Neural progenitor cell (in vitro differentiated cells): ENCODE data around the gene MOSMO. TPM values are rescaled to one million over a fixed set of nuclear protein-coding genes. Genes with fewer than 3 reads are reported as not detected.

Source experiments
- DNase-seq: peaks from one replicate; pipeline ENCODE4 v3.0.0-alpha.2; 2016; ENCODE audit warnings: low spot score
- H2AFZ ChIP-seq: fragments of 200-600 bp; sonication (generic); replicated peaks from 2 replicates; pipeline ENCODE4 v1.6.1; 2016; ENCODE audit warnings: antibody characterized with exemption
- H3F3A ChIP-seq: fragments of 200-600 bp; sonication (generic); 2 replicates; pipeline ENCODE4 v1.6.1; 2016; ENCODE audit warnings: antibody characterized with exemption, low read depth
- H3K27ac ChIP-seq: fragments of 200-600 bp; sonication (generic); 2 replicates; pipeline ENCODE4 v1.5.1; 2016; ENCODE audit warnings: mild to moderate bottlenecking
- H3K27me3 ChIP-seq: fragments of 200-600 bp; sonication (generic); 2 replicates; pipeline ENCODE4 v1.6.1; 2016; ENCODE audit warnings: mild to moderate bottlenecking, moderate library complexity
- H3K36me3 ChIP-seq: fragments of 200-600 bp; sonication (generic); 2 replicates; pipeline ENCODE4 v1.5.1; 2016
- H3K4me1 ChIP-seq: fragments of 200-600 bp; sonication (generic); 2 replicates; pipeline ENCODE4 v1.6.1; 2016; ENCODE audit warnings: mixed run types
- H3K4me2 ChIP-seq: fragments of 200-600 bp; sonication (generic); 2 replicates; pipeline ENCODE4 v1.6.1; 2016
- H3K4me3 ChIP-seq: fragments of 200-600 bp; sonication (generic); 2 replicates; pipeline ENCODE4 v1.5.1; 2016
- H3K79me2 ChIP-seq: fragments of 200-600 bp; sonication (generic); 2 replicates; pipeline ENCODE4 v1.6.1; 2016; ENCODE audit warnings: low read depth
- H3K9ac ChIP-seq: fragments of 200-600 bp; sonication (generic); 2 replicates; pipeline ENCODE4 v1.6.1; 2016
- H3K9me3 ChIP-seq: fragments of 200-600 bp; sonication (generic); 2 replicates; pipeline ENCODE4 v1.5.1; 2016; ENCODE audit warnings: low read depth
- H4K20me1 ChIP-seq: fragments of 200-600 bp; sonication (generic); 2 replicates; pipeline ENCODE4 v1.6.1; 2016; ENCODE audit warnings: low read depth
- H3K27ac Mint-ChIP-seq: 3 replicates; pipeline ENCODE4 v1.8.0; 2021; ENCODE audit warnings: mixed read lengths
- H3K27me3 Mint-ChIP-seq: 2 replicates; pipeline ENCODE4 v1.8.0; 2022; ENCODE audit warnings: low read depth, mild to moderate bottlenecking, inconsistent platforms, moderate library complexity, mixed read lengths; ENCODE audit not compliant: insufficient read depth
- H3K36me3 Mint-ChIP-seq: 3 replicates; pipeline ENCODE4 v1.8.0; 2021; ENCODE audit warnings: mixed read lengths
- H3K4me1 Mint-ChIP-seq: 3 replicates; pipeline ENCODE4 v1.8.0; 2021; ENCODE audit warnings: mixed read lengths
- H3K4me3 Mint-ChIP-seq: 3 replicates; pipeline ENCODE4 v1.8.0; 2021; ENCODE audit warnings: mild to moderate bottlenecking, moderate library complexity, mixed read lengths
- H3K9me3 Mint-ChIP-seq: 3 replicates; pipeline ENCODE4 v1.8.0; 2020; ENCODE audit warnings: mixed read lengths
- EZH2 ChIP-seq: fragments of 200-600 bp; sonication (generic); IDR thresholded peaks from 2 replicates; pipeline ENCODE4 v1.6.1; 2017; ENCODE audit warnings: antibody characterized with exemption, mild to moderate bottlenecking, moderate library complexity
- EZH2phosphoT487 ChIP-seq: fragments of 200-600 bp; sonication (generic); IDR thresholded peaks from 2 replicates; pipeline ENCODE4 v1.6.1; 2017; ENCODE audit warnings: antibody characterized with exemption
- total RNA-seq: library from RNA; depleted of rRNA; stranded (reverse); fragments of >200 nt; gene quantifications from 2 replicates; pipeline ENCODE4 v1.2.3, GENCODE V29; 2015; ENCODE audit warnings: low replicate concordance
- TF ChIP-seq, protein P1 (sequence below): fragments of 200-600 bp; sonication (generic); IDR thresholded peaks from 2 replicates; pipeline ENCODE4 v1.5.1; 2017; ENCODE audit warnings: antibody characterized with exemption, mild to moderate bottlenecking

Gene MOSMO
- total RNA-seq, 1 donor from 2014 or later = 35.2 TPM

DNA sequence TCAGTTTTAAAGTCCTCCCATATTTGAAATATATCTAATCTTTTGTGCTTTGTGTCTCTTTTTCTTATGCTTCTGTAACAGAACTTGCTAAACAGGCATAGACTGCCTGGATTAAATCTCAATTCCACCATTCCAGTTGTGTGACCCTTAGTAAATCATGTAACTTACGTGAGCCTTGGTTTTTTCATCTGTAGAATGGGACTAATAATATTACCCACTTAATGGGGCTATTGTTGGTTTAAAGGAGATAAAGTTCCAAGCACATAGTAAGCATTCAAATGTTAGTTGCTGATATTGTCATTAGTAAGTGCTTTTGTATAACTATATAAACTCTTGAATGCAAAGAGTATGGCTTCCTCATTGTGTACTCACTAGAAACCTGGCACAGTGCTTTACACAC is 78.5 kb downstream of the MOSMO start:
- H4K20me1 ChIP-seq = no peaks in the 10 kb centered on the region
- H3K4me3 ChIP-seq = no peak overlapping the region
- H3K27me3 ChIP-seq = no peaks in the 10 kb centered on the region
- H3K4me3 Mint-ChIP-seq = no peak overlapping the region
- no peak for DNase-seq
- H3K9me3 ChIP-seq = no peaks in the 10 kb centered on the region
- H3K4me2 ChIP-seq = no peak overlapping the region
- H3K9me3 Mint-ChIP-seq = no peaks in the 10 kb centered on the region
- TF ChIP-seq EZH2 = no peak
- no peak for TF ChIP-seq EZH2phosphoT487
- TF ChIP-seq, protein P1, sequence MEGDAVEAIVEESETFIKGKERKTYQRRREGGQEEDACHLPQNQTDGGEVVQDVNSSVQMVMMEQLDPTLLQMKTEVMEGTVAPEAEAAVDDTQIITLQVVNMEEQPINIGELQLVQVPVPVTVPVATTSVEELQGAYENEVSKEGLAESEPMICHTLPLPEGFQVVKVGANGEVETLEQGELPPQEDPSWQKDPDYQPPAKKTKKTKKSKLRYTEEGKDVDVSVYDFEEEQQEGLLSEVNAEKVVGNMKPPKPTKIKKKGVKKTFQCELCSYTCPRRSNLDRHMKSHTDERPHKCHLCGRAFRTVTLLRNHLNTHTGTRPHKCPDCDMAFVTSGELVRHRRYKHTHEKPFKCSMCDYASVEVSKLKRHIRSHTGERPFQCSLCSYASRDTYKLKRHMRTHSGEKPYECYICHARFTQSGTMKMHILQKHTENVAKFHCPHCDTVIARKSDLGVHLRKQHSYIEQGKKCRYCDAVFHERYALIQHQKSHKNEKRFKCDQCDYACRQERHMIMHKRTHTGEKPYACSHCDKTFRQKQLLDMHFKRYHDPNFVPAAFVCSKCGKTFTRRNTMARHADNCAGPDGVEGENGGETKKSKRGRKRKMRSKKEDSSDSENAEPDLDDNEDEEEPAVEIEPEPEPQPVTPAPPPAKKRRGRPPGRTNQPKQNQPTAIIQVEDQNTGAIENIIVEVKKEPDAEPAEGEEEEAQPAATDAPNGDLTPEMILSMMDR = no peak
- no peaks in the 10 kb centered on the region for H3K27me3 Mint-ChIP-seq
- H3K27ac Mint-ChIP-seq = no peak overlapping the region
- H3K4me1 Mint-ChIP-seq = no peaks in the 10 kb centered on the region
- peaks cover 4% of the 10 kb centered on the region for H3F3A ChIP-seq
- H3K79me2 ChIP-seq = no peaks in the 10 kb centered on the region
- H2AFZ ChIP-seq = no peak overlapping the region
- H3K4me1 ChIP-seq = peaks cover 4% of the 10 kb centered on the region
- no peak overlapping the region for H3K27ac ChIP-seq
- H3K9ac ChIP-seq = no peak overlapping the region
- no peaks in the 10 kb centered on the region for H3K36me3 ChIP-seq
- peaks cover 5% of the 10 kb centered on the region for H3K36me3 Mint-ChIP-seq

DNA sequence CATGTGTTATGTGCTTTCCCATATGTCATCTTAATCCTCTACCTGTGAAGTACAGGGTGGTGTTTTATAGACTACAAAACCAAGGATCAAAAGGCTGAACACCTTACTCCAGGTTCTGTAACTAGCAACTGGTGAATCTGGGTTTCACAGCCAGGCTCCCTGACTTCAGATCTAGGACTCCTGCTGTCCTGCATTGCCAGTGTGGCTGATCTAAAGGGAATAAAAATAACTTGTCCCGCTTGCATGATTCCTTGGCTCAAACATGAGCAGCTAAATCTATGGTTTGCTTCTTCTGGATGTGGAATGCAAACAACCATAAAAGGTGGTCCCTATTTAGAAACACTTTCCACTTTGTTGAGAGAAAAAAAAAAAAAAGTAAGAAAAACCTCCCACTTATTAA is 80.7 kb downstream of the MOSMO start:
- Mint-ChIP-seq H3K4me3 (no peak overlapping the region), H3K27ac (no peak overlapping the region), H3K27me3 (peaks cover 2% of the 10 kb centered on the region), H3K9me3 (no peaks in the 10 kb centered on the region), H3K4me1 (peaks cover 15% of the 10 kb centered on the region), H3K36me3 (peaks cover 5% of the 10 kb centered on the region)
- H3K9me3 ChIP-seq = no peaks in the 10 kb centered on the region
- no peak for DNase-seq
- no peak overlapping the region for H3K4me3 ChIP-seq
- H3K36me3 ChIP-seq = no peaks in the 10 kb centered on the region
- no peak overlapping the region for H3K4me2 ChIP-seq
- H3K27me3 ChIP-seq = no peaks in the 10 kb centered on the region
- no peak overlapping the region for H3K9ac ChIP-seq
- H3K27ac ChIP-seq = no peak overlapping the region
- no peaks in the 10 kb centered on the region for H4K20me1 ChIP-seq
- H3F3A ChIP-seq = peaks cover 7% of the 10 kb centered on the region
- H3K79me2 ChIP-seq = no peaks in the 10 kb centered on the region
- peaks cover 21% of the 10 kb centered on the region for H3K4me1 ChIP-seq
- TF ChIP-seq, protein P1 = no peak
- TF ChIP-seq EZH2phosphoT487 = no peak
- no peak for TF ChIP-seq EZH2
- H2AFZ ChIP-seq = no peak overlapping the region

DNA sequence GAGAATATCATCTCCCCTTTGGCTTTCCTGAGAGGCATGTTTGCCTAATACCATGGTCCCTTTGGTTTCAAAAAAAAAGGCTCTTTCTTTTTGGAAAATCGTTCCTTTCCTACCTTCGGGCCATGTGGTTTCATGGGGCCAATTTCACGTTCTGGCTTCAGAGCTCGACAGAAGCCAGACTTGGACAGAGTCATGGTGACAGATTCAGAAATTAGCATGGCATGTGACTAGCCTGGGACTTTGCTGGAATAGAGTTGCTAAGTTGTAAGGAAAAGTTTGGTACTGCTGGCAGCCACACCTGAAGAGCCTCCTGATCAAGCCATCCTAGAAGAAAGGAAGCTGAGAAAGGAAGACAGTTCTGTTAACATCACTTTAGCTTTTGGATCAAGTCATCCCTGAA is 82.0 kb downstream of the MOSMO start:
- Mint-ChIP-seq H3K4me1 (peaks cover 18% of the 10 kb centered on the region), H3K27ac (no peak overlapping the region), H3K36me3 (peaks cover 5% of the 10 kb centered on the region), H3K4me3 (no peak overlapping the region), H3K9me3 (no peaks in the 10 kb centered on the region), H3K27me3 (peaks cover 2% of the 10 kb centered on the region)
- Histone ChIP-seq H3K36me3 (no peaks in the 10 kb centered on the region), H3K4me2 (no peak overlapping the region), H3K9ac (no peak overlapping the region), H3K27me3 (no peaks in the 10 kb centered on the region), H3K27ac (no peak overlapping the region), H3K9me3 (no peaks in the 10 kb centered on the region), H3K79me2 (no peaks in the 10 kb centered on the region), H4K20me1 (no peaks in the 10 kb centered on the region), H3K4me3 (no peak overlapping the region), H3F3A (peaks cover 7% of the 10 kb centered on the region), H2AFZ (no peak overlapping the region), H3K4me1 (peaks cover 30% of the 10 kb centered on the region)
- TF ChIP-seq EZH2phosphoT487 = no peak
- DNase-seq = no peak

DNA sequence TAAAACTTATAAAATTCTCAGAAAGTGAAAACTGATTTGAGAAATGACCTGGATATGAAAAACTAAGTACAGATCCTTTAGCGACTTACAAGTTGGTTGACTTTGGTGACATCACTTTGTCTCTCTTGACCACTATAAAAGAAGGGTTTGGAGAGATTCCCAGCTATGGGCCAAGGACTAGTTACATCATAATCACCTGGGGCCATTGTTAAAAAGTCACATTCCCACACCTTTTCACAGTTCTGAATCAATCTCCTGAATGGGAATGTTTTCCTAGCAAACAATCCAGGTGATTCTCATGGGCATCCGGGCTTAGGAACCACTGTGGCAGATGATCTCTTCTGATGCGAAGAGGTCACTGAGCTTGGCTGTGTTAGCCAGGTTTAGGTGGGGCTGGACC is 83.8 kb downstream of the MOSMO start:
- H3K4me3 Mint-ChIP-seq = peak overlapping the region; percentile 17
- no peaks in the 10 kb centered on the region for H3K9me3 Mint-ChIP-seq
- peak overlapping the region; percentile 68 for H3K4me2 ChIP-seq
- no peak overlapping the region for H3K9ac ChIP-seq
- H3F3A ChIP-seq = peaks cover 7% of the 10 kb centered on the region
- H3K4me1 ChIP-seq = peaks cover 30% of the 10 kb centered on the region
- TF ChIP-seq, protein P1 = no peak
- TF ChIP-seq EZH2phosphoT487 (no peak), EZH2 (no peak)
- peaks cover 2% of the 10 kb centered on the region for H3K27me3 Mint-ChIP-seq
- no peaks in the 10 kb centered on the region for H4K20me1 ChIP-seq
- peak overlapping the region; percentile 99 for H3K27ac Mint-ChIP-seq
- no peak overlapping the region for H3K27ac ChIP-seq
- no peaks in the 10 kb centered on the region for H3K36me3 Mint-ChIP-seq
- H3K27me3 ChIP-seq = no peaks in the 10 kb centered on the region
- no peak for DNase-seq
- no peaks in the 10 kb centered on the region for H3K36me3 ChIP-seq
- H3K4me3 ChIP-seq = no peak overlapping the region
- peak overlapping the region; percentile 96 for H2AFZ ChIP-seq
- peaks cover 18% of the 10 kb centered on the region for H3K4me1 Mint-ChIP-seq
- H3K79me2 ChIP-seq = no peaks in the 10 kb centered on the region
- H3K9me3 ChIP-seq = no peaks in the 10 kb centered on the region
